ENCODE data around the gene ALCAM. TPM values are rescaled to one million over a fixed set of nuclear protein-coding genes. Genes with fewer than 3 reads are reported as not detected.

The ALCAM gene
- total RNA-seq, 1 donor from 2014 or later = 28.6 TPM

GRCh38 chr3:105470851-105471250, 104.1 kb downstream of the ALCAM start:
- H3K4me1 Mint-ChIP-seq (ENCODE audit: low read depth) = peaks cover 13% of the 10 kb centered on the region
- TF ChIP-seq CTCF (IDR thresholded peaks at IDR 0.05; ENCODE audit: unreplicated experiment) = no peak
- no peak for DNase-seq (ENCODE audit: low spot score, unreplicated experiment)
- peaks cover 1% of the 10 kb centered on the region for H3K9me3 Mint-ChIP-seq (ENCODE audit: low read depth)
- no peak overlapping the region for H3K27ac Mint-ChIP-seq
- no peaks in the 10 kb centered on the region for H3K36me3 Mint-ChIP-seq (ENCODE audit: insufficient read depth)
- H3K4me3 Mint-ChIP-seq (ENCODE audit: low read depth) = no peak overlapping the region
- no peaks in the 10 kb centered on the region for H3K27me3 Mint-ChIP-seq

- Mint-ChIP-seq H3K27ac (no peak overlapping the region), H3K9me3 (ENCODE audit: low read depth) (peaks cover 11% of the 10 kb centered on the region), H3K4me1 (ENCODE audit: low read depth) (peaks cover 1% of the 10 kb centered on the region), H3K27me3 (no peaks in the 10 kb centered on the region), H3K4me3 (ENCODE audit: low read depth) (no peak overlapping the region), H3K36me3 (ENCODE audit: insufficient read depth) (peaks cover 2% of the 10 kb centered on the region)
- TF ChIP-seq CTCF (IDR thresholded peaks at IDR 0.05; ENCODE audit: unreplicated experiment) = no peak
- no peak for DNase-seq (ENCODE audit: low spot score, unreplicated experiment)
Observed at GRCh38 chr3:105473521-105474223, 107.0 kb downstream of the ALCAM start.

GRCh38 chr3:105480768-105481167, 114.1 kb downstream of the ALCAM start:
- Mint-ChIP-seq H3K36me3 (ENCODE audit: insufficient read depth) (peaks cover 2% of the 10 kb centered on the region), H3K27ac (no peak overlapping the region), H3K4me3 (ENCODE audit: low read depth) (no peak overlapping the region), H3K9me3 (ENCODE audit: low read depth) (peaks cover 11% of the 10 kb centered on the region), H3K4me1 (ENCODE audit: low read depth) (no peaks in the 10 kb centered on the region), H3K27me3 (no peaks in the 10 kb centered on the region)
- DNase-seq (ENCODE audit: low spot score, unreplicated experiment) = no peak
- TF ChIP-seq CTCF (IDR thresholded peaks at IDR 0.05; ENCODE audit: unreplicated experiment) = no peak

DNA sequence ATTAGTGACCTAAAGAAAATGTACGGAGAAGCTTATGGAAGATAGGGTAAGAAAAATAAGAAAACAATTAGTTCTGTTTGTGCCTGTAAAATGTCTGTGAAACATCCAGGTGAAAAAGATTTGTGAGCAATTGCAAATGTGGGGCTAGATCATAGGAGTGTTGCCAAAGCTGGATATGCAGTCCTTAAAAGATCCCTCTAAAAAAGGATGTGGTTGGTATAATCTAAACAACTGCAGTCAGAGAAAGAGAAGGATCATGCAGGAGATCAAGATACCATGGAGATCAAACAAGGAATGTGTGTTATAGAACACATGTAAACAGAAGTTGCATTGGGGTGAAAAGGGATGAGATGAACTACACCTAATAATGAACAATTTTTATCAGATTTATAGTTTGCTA, 116.8 kb downstream of the ALCAM start:
- Mint-ChIP-seq H3K27ac (no peak overlapping the region), H3K4me3 (ENCODE audit: low read depth) (no peak overlapping the region), H3K36me3 (ENCODE audit: insufficient read depth) (peaks cover 2% of the 10 kb centered on the region), H3K27me3 (no peaks in the 10 kb centered on the region), H3K9me3 (ENCODE audit: low read depth) (peaks cover 12% of the 10 kb centered on the region), H3K4me1 (ENCODE audit: low read depth) (no peaks in the 10 kb centered on the region)
- TF ChIP-seq CTCF (IDR thresholded peaks at IDR 0.05; ENCODE audit: unreplicated experiment) = no peak
- no peak for DNase-seq (ENCODE audit: low spot score, unreplicated experiment)

GRCh38 chr3:105490045-105490444, 123.3 kb downstream of the ALCAM start:
- Mint-ChIP-seq H3K36me3 (ENCODE audit: insufficient read depth) (peaks cover 17% of the 10 kb centered on the region), H3K4me1 (ENCODE audit: low read depth) (no peaks in the 10 kb centered on the region), H3K27me3 (no peaks in the 10 kb centered on the region), H3K27ac (no peak overlapping the region), H3K4me3 (ENCODE audit: low read depth) (no peak overlapping the region), H3K9me3 (ENCODE audit: low read depth) (peaks cover 35% of the 10 kb centered on the region)
- no peak for TF ChIP-seq CTCF (IDR thresholded peaks at IDR 0.05; ENCODE audit: unreplicated experiment)
- no peak for DNase-seq (ENCODE audit: low spot score, unreplicated experiment)
